SK-N-SH treated with all-trans-retinoic acid at 6 μM for 48 hours (cell line): Measurements from ENCODE around the gene RHO.

ENCODE experiments used
- ARNTL ChIP-seq: fragments of 450-650 bp; formaldehyde crosslinking; IDR thresholded peaks from 2 replicates; pipeline ENCODE4 v1.5.0; 2020; ENCODE audit warnings: low read depth, mild to moderate bottlenecking, moderate library complexity, borderline replicate concordance
- GLIS3 ChIP-seq: fragments of 250-450 bp; sonication (Bioruptor Pico); IDR thresholded peaks from 2 replicates; pipeline ENCODE4 v1.5.0; 2020; ENCODE audit warnings: mild to moderate bottlenecking, moderate library complexity
- RARB ChIP-seq: fragments of 250-450 bp; sonication (Bioruptor Pico); IDR thresholded peaks from 2 replicates; pipeline ENCODE4 v1.8.0; 2021; ENCODE audit warnings: mild to moderate bottlenecking, moderate library complexity
- TCF4 ChIP-seq: fragments of 250-450 bp; sonication (Bioruptor Pico); IDR thresholded peaks from 2 replicates; pipeline ENCODE4 v1.8.0; 2021; ENCODE audit warnings: mild to moderate bottlenecking, moderate library complexity, borderline replicate concordance
- TF ChIP-seq, protein P1 (sequence below): fragments of 250-450 bp; sonication (Bioruptor Pico); IDR thresholded peaks from 2 replicates; pipeline ENCODE4 v1.5.1; 2021; ENCODE audit warnings: mild to moderate bottlenecking, moderate library complexity
- TF ChIP-seq, protein P2 (sequence below): fragments of 250-450 bp; sonication (Bioruptor Pico); IDR thresholded peaks from 2 replicates; pipeline ENCODE4 v1.8.0; 2020; ENCODE audit warnings: mild to moderate bottlenecking, moderate library complexity, borderline replicate concordance

DNA sequence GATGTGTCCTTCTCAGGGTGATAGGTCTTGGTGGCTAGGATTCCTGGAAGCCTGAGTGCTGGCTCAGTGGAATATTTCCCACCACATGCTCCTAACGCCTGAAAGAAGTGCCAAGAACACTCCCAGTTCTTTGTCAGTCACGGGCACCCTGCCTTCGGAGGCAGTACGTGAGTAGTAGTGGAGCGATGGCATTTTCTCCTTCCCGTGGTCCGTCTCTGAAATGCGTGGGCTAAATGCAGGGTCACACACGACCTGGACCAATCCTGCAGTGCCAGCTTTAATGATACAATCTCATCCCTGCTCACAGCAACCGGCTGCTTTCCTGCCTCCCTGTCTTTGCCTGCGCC lies 29.1 kb downstream of the RHO start:
- TF ChIP-seq TCF4 (no peak), RARB (CRISPR knock-in tag) (no peak), ARNTL (CRISPR knock-in tag) (no peak), GLIS3 (CRISPR knock-in tag) (no peak)
- TF ChIP-seq, protein P1, sequence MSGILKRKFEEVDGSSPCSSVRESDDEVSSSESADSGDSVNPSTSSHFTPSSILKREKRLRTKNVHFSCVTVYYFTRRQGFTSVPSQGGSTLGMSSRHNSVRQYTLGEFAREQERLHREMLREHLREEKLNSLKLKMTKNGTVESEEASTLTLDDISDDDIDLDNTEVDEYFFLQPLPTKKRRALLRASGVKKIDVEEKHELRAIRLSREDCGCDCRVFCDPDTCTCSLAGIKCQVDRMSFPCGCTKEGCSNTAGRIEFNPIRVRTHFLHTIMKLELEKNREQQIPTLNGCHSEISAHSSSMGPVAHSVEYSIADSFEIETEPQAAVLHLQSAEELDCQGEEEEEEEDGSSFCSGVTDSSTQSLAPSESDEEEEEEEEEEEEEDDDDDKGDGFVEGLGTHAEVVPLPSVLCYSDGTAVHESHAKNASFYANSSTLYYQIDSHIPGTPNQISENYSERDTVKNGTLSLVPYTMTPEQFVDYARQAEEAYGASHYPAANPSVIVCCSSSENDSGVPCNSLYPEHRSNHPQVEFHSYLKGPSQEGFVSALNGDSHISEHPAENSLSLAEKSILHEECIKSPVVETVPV (CRISPR knock-in tag): no peak
- TF ChIP-seq, protein P2, sequence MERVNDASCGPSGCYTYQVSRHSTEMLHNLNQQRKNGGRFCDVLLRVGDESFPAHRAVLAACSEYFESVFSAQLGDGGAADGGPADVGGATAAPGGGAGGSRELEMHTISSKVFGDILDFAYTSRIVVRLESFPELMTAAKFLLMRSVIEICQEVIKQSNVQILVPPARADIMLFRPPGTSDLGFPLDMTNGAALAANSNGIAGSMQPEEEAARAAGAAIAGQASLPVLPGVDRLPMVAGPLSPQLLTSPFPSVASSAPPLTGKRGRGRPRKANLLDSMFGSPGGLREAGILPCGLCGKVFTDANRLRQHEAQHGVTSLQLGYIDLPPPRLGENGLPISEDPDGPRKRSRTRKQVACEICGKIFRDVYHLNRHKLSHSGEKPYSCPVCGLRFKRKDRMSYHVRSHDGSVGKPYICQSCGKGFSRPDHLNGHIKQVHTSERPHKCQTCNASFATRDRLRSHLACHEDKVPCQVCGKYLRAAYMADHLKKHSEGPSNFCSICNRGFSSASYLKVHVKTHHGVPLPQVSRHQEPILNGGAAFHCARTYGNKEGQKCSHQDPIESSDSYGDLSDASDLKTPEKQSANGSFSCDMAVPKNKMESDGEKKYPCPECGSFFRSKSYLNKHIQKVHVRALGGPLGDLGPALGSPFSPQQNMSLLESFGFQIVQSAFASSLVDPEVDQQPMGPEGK (CRISPR knock-in tag): no peak
